Effector memory CD8-positive, alpha-beta T cell (primary cell): ENCODE measurements around the gene SPTB.
"Not testable (repeated sequence)": the region's sequence is repeated elsewhere in the genome, so short reads cannot be mapped to it uniquely, and the experiment has no call there.

Experiments
- ATAC-seq: fragments of 150-1000 bp; cut with Tn5 transposase; replicated peaks from 2 replicates; pipeline ENCODE4 v1.10.0; 2021; ENCODE audit warnings: mild to moderate bottlenecking, moderate library complexity
- DNase-seq, 3 experiments: peaks; one replicate each; pipeline ENCODE4 v3.0.0; 2021
- H3K27ac Mint-ChIP-seq, 2 donors: one replicate each; pipeline ENCODE4 v1.8.0; 2022; ENCODE audit warnings: mild to moderate bottlenecking in 2 of 2, mixed read lengths in 2 of 2, moderate library complexity in 2 of 2
- H3K27me3 Mint-ChIP-seq, 2 donors: one replicate each; pipeline ENCODE4 v1.8.0; 2022; ENCODE audit warnings: mixed read lengths in 2 of 2
- H3K36me3 Mint-ChIP-seq: one replicate; pipeline ENCODE4 v1.8.0; 2022; ENCODE audit warnings: mild to moderate bottlenecking, moderate library complexity, mixed read lengths; ENCODE audit not compliant: insufficient read depth
- H3K4me1 Mint-ChIP-seq, 2 donors: one replicate each; pipeline ENCODE4 v1.8.0; 2022; ENCODE audit warnings: low read depth in 2 of 2, mixed read lengths in 2 of 2
- H3K4me3 Mint-ChIP-seq, 2 donors: one replicate each; pipeline ENCODE4 v1.8.0; 2022; ENCODE audit warnings: mild to moderate bottlenecking in 2 of 2, mixed read lengths in 2 of 2, moderate library complexity in 2 of 2
- H3K9me3 Mint-ChIP-seq, 2 donors: one replicate each; pipeline ENCODE4 v1.8.0; 2022; ENCODE audit warnings: mixed read lengths in 2 of 2

SPTB gene

DNA sequence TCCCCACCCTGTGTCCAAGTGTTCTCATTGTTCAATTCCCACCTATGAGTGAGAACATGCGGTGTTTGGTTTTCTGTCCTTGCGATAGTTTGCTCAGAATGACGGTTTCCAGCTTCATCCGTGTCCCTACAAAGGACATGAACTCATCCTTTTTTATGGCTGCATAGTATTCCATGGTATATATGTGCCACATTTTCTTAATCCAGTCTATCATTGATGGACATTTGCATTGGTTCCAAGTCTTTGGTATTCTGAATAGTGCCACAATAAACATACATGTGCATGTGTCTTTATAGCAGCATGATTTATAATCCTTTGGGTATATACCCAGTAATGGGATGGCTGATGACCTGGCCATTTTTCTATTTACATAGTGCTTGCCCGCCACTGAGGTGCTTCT lies 33.8 kb upstream of the SPTB start:
- Mint-ChIP-seq H3K4me3 (peak overlapping the region; percentile 92 to 94), H3K36me3 (peaks cover 20% of the 10 kb centered on the region), H3K4me1 (peaks cover 33 to 41% of the 10 kb centered on the region in 2 donors), H3K27ac (peak overlapping the region; percentile 98 to 99)
- H3K9me3 Mint-ChIP-seq, H3K27me3 Mint-ChIP-seq, ATAC-seq, DNase-seq: not testable (repeated sequence)

DNA sequence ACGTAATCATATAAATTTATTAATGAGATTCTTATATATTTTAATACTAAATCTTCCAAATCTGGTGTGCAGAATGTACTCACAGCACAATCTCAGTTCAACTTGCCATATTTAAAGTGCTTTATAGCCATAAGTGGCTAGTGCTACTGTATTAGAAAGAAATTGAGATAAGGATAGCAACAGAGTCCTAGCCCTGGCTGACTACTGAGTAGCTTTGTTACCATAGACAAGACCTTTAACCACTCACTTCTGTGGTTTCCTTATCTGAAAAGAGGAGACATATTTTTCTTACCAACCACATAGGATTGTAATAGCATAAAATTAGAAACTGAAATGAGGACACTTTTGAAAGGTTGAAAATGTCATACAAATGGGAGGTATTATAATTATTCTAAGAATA lies 32.6 kb upstream of the SPTB start:
- Mint-ChIP-seq H3K27ac (no peak overlapping the region), H3K9me3 (no peaks in the 10 kb centered on the region), H3K36me3 (peaks cover 15% of the 10 kb centered on the region), H3K4me3 (no peak overlapping the region), H3K4me1 (peaks cover 23 to 30% of the 10 kb centered on the region in 2 donors), H3K27me3 (peaks cover 6 to 11% of the 10 kb centered on the region in 2 donors)
- DNase-seq: no peak
- no peak for ATAC-seq

DNA sequence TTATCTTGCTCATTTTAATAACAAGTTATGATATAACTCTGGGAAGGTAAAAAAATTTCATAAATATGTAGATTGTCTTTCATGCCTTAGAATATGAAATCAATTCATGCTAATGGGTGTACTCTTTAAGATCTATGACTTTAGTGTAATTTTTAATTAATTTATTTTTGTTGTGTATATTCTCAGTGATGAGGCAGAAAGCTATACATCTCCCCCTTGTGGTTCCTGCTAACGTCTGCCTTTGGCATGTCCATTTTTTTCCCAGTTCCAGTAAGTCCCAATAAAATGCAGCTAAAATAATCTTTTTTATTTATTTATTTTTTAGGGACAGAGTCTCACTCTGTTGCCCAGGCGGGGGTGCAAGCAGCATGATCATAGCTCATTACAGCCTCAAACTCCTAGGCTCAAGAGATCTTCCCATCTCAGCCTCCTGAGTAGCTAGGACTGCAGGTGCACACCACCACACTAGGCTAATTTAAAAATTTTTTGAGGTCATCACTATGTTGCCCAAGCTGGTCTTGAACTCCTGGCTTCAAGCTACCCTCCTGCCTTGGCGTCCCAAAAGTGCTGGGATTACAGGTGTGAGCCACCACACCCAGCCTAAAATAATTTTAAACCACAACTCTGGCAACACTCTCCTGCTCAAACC lies 31.3 kb upstream of the SPTB start:
- ATAC-seq: no peak
- no peak overlapping the region for H3K27ac Mint-ChIP-seq
- peaks cover 17 to 21% of the 10 kb centered on the region in 2 donors for H3K4me1 Mint-ChIP-seq
- H3K4me3 Mint-ChIP-seq: no peak overlapping the region
- no peaks in the 10 kb centered on the region for H3K9me3 Mint-ChIP-seq
- peaks cover 15% of the 10 kb centered on the region for H3K36me3 Mint-ChIP-seq
- no peak for DNase-seq
- peaks cover 19 to 21% of the 10 kb centered on the region in 2 donors for H3K27me3 Mint-ChIP-seq

DNA sequence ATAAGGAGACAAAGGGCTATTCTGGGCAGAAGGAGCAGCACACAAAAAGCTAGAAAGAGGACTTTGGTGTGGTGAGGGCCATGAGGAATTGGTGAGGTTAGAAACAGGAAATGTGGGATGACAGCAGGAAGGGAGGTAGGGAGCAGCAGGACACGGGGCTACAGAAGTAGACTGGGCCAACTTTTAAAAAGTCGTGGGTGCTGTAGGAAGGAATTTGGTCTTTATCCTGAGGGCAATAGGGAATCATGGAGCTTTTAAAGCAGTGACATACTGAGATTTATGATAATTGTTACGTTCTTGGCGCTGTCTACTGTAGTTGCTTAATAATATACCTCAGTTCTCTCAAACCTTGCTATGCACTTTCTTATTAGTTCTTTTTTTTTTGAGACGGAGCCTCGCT lies 26.3 kb upstream of the SPTB start:
- Mint-ChIP-seq H3K27me3 (peaks cover 35 to 38% of the 10 kb centered on the region in 2 donors), H3K27ac (no peak overlapping the region), H3K36me3 (peaks cover 3% of the 10 kb centered on the region), H3K9me3 (no peaks in the 10 kb centered on the region), H3K4me1 (no peaks in the 10 kb centered on the region), H3K4me3 (no peak overlapping the region)
- no peak for ATAC-seq
- DNase-seq: no peak

DNA sequence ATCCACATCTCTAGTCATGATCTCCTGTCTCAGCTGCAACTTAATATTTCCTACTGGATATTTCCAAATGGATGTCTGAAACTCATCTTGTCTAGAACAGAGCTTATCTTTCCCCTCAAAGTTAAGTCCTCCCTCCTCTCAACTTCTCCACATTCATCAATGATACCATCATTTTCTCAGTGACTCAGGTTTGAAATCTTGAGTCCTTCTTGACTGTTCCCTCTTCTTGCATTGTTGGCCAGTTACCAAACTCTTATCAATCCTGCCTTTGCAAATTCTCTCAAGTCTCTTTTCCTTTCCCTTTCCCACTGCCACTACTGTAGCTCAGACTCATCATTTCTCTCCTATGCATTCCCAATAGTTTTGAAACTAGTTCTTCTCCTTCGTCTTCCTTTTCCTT lies 20.3 kb upstream of the SPTB start:
- Mint-ChIP-seq H3K9me3 (no peaks in the 10 kb centered on the region), H3K27me3 (peaks cover 9 to 16% of the 10 kb centered on the region in 2 donors), H3K4me1 (no peaks in the 10 kb centered on the region), H3K4me3 (no peak overlapping the region), H3K36me3 (no peaks in the 10 kb centered on the region), H3K27ac (no peak overlapping the region)
- DNase-seq (no peak), ATAC-seq (no peak)

DNA sequence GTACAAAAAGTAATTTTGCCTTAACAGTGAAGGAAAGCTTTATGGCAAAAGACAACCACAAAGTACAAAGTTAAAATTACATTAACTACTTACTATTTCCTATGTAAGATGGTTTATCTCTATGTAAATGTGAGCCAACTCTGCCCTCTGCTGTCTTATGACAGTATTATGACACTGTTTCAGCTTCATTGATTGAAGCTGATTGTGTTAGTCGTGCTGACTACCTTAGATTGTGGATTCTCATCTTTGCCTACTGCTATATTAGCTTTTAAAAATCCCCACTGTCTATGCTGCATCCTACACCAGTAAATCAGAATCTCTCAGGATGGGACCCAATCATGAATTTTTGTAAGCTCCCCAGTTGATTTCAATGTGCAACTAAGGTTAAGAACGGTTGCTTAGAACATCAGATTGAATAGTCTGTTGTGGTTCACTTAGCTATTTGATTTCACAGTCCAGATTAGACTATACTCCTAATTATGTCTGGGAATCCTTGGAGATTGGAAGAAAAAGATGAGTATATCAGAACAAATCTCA lies 12.2 kb upstream of the SPTB start:
- Mint-ChIP-seq H3K36me3 (no peaks in the 10 kb centered on the region), H3K27me3 (peaks cover 11 to 29% of the 10 kb centered on the region in 2 donors), H3K4me3 (no peak overlapping the region), H3K4me1 (no peaks in the 10 kb centered on the region), H3K9me3 (no peaks in the 10 kb centered on the region), H3K27ac (no peak overlapping the region)
- peak; percentile 93 for ATAC-seq
- peak; percentile 23 to 39 (median 34) for DNase-seq

DNA sequence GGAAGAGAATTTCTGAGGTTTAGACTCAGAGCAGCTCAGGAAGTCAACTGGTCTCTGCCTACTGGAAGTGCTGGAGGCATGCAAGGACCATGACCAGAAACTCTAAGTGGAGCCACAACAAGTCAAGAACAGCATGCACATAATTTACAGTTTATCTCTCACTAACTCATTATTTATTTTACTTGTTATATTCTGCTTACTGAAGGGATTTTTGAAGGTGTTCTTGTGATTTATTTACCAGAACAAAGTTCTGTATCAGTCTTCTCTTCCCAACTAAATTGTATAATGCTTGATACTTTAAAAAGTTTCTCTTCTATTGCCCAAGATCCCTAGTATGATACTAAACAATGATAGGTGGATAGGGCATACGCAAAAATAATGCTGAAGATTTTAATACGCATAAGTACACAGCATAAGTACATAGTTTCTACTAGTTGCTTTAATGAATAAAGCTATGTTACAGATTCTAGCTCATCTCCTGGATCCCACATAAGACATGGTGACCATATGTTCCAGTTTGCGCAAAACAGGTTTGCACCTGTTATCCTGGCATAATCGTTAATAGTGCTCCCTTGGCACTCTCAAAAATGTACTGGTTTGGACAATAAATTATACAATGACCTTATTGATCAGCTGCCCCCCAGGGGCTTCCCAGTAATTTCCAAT lies 11.6 kb upstream of the SPTB start:
- Mint-ChIP-seq H3K27ac (no peak overlapping the region), H3K4me1 (no peaks in the 10 kb centered on the region), H3K4me3 (no peak overlapping the region)

DNA sequence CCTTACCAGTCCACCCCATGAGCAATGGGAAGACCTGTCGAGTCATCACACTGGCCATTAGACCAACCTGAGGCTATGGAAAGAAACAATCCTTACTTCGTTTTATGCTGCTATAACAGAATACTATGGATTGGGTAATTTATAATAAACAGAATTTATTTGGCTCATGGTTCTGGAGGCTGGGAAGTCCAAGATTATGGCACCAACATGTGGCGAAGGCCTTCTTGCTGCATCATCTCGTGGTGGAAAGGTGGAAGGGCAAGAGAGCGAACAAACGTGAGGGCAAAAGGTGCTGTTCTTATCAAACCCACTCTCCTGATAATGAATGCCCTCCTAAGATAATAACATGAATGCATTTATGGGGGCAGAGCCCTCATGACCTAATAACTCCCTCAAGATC lies 9.6 kb upstream of the SPTB start:
- H3K36me3 Mint-ChIP-seq: no peaks in the 10 kb centered on the region
- H3K4me3 Mint-ChIP-seq: no peak overlapping the region
- peaks cover 27 to 45% of the 10 kb centered on the region in 2 donors for H3K27me3 Mint-ChIP-seq
- no peak overlapping the region for H3K27ac Mint-ChIP-seq
- H3K9me3 Mint-ChIP-seq: no peaks in the 10 kb centered on the region
- ATAC-seq: no peak
- DNase-seq: no peak
- no peaks in the 10 kb centered on the region for H3K4me1 Mint-ChIP-seq

More for the DNA sequence above, 11.6 kb upstream of the SPTB start:
- ATAC-seq (no peak), DNase-seq (no peak)
- Mint-ChIP-seq H3K27me3 (peaks cover 16 to 31% of the 10 kb centered on the region in 2 donors), H3K9me3 (no peaks in the 10 kb centered on the region), H3K36me3 (no peaks in the 10 kb centered on the region)

DNA sequence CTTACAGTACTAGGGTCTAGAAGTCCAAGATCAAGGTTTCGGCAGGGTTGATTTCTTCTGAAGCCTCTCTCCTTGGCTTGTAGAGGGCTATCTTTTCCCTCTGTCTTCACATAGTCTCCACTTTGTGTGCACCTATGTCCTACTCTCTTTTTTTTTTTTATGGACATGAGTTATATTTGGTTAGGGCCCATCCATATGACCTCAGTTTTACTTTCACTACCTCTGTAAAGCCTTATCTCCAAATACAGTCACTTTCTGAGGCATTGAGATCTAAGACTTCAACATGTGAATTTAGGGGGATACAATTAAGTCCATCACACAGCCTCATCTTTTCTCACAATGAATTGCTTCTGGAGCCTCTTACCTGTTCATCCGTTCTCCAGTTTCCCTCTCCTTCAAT lies 5.9 kb upstream of the SPTB start:
- no peaks in the 10 kb centered on the region for H3K9me3 Mint-ChIP-seq
- peaks cover under 1 to 3% of the 10 kb centered on the region in 2 donors for H3K4me1 Mint-ChIP-seq
- H3K36me3 Mint-ChIP-seq: no peaks in the 10 kb centered on the region

DNA sequence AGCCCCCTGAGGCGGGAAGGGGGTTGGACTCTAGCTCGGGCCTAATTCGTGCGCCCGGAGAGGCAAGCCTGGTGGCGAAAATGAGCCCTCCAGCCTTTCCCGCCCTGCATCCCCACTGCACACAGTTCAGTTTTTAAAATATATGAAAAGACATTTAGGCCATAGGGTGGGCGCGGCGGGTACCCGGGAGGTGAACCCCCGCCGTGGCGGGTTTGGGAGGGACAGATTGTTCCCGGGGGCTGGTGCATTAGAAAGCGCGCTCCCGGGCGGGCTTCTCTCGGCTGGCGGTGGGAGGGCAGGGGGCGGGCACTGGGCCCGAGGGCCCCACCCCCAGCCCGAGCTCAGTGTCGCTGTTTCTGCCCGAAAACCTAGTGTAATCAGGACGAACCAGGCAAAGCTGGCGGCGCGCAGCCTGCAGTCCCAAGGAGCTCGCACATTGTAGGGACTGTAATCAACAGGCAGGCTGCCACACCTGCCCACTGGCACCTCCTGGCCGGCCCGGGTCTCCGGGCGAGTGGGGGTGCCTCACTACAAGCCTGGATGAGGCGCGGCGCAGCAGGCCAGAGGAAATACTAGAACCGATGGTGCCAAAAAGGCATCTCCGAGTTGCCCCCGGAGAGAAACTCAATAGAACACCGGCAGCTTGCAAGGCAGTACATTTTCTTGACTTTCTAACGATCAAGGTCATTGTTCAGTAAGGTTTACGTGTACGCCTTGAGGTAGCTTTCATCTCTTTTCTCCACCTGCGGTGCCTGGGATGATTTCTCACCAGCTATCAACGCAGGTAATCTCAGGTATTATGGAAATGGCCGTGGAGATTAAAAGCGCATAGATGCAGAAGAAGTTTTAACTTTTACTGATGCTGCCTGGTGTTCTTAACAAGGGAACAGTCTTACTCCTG lies 764 bp upstream of the SPTB start:
- Mint-ChIP-seq H3K9me3 (no peaks in the 10 kb centered on the region), H3K36me3 (no peaks in the 10 kb centered on the region), H3K4me1 (peaks cover 4 to 8% of the 10 kb centered on the region in 2 donors), H3K4me3 (peak overlapping the region; percentile 85 to 87), H3K27ac (peak overlapping the region in 1 of 2 donors; percentile 64), H3K27me3 (peaks cover 67 to 75% of the 10 kb centered on the region in 2 donors)
- DNase-seq: peak; percentile 29 to 45 (median 32)
- peak; percentile 84 for ATAC-seq

More for the DNA sequence above, 5.9 kb upstream of the SPTB start:
- H3K27ac Mint-ChIP-seq: no peak overlapping the region
- ATAC-seq (no peak), DNase-seq (no peak)
- H3K4me3 Mint-ChIP-seq: no peak overlapping the region
- H3K27me3 Mint-ChIP-seq: peaks cover 56 to 65% of the 10 kb centered on the region in 2 donors

DNA sequence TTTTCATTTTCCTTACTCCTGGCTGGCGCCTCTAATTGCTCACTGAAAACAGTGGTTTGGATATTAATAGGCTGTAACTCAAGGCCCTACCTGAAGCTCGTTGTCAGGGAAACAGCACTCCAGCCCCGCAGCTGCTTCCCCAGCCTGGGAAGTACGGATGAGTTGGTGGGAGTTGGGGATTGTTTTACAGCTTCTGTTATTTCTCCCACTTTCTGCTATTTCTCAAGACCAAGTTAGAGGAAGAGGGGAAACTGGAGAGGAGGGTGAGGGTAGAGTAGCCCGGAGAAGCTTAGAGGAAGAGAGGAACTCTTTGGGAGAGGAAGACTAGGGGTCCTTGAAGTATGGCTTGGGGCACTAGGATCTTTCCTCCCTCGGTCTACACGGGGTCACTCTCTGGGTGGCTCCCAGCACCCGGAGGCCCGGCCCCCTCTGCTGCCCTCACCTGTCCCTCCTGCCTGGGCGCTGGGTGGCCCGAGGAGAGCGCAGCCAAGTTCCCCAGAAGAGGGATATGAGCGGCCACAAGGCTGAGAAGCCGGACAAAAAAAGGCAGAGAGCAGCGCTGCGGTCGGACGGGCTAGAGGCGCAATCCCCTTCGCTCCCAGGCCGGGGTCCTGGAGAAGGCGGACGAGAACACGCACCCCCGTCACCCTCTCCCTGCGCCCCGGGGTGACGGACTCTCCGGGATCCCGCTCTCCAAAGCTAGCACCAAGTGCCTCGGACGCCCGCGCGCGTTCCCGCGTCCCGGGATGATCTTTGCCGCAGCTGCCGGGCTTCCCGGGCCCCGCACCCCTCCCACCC lies 671 bp downstream of the SPTB start:
- Mint-ChIP-seq H3K9me3 (no peaks in the 10 kb centered on the region), H3K4me3 (peak overlapping the region; percentile 59 to 87), H3K36me3 (no peaks in the 10 kb centered on the region), H3K27me3 (peaks cover 61 to 73% of the 10 kb centered on the region in 2 donors), H3K27ac (no peak overlapping the region), H3K4me1 (peaks cover 4 to 8% of the 10 kb centered on the region in 2 donors)
- no peak for DNase-seq
- no peak for ATAC-seq

DNA sequence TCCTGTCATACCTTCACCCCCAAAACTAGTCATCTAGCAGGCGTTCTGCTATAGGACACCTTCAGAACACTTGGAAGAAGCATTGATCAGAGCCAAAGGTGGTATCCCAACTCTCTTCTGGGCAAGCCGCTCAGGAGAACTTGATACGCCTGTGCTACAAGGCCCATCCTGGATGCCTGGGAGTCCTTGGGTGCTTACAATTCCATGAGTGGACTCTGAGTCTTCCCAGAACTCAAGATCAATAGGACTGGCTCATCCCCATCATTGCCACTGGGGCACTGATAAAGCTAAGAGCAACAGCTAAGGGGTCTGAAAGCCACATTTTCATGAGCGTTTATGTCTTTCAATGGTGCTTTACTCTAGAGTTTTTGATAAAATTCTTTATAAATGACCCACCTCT lies 1.9 kb downstream of the SPTB start:
- DNase-seq (no peak), ATAC-seq (no peak)
- H3K27me3 Mint-ChIP-seq: peaks cover 60 to 68% of the 10 kb centered on the region in 2 donors
- peaks cover 4 to 8% of the 10 kb centered on the region in 2 donors for H3K4me1 Mint-ChIP-seq
- no peak overlapping the region for H3K4me3 Mint-ChIP-seq
- H3K27ac Mint-ChIP-seq: no peak overlapping the region
- H3K9me3 Mint-ChIP-seq: no peaks in the 10 kb centered on the region
- H3K36me3 Mint-ChIP-seq: no peaks in the 10 kb centered on the region
